ENCODE measurements around the gene IGSF22. TPM values are rescaled to one million over a fixed set of nuclear protein-coding genes. Genes with fewer than 3 reads are reported as not detected.
"Not testable (repeated sequence)": the region's sequence is repeated elsewhere in the genome, so short reads cannot be mapped to it uniquely, and the experiment has no call there.

Gene IGSF22
- total RNA-seq, 1 experiment from 2014 or later = 0.52 TPM

- ChIA-PET POLR2A (no interaction called here), CTCF (interaction anchor here (1.4 to 1.9 kb wide), 2 partner anchors 45 to 88 kb away, joined by 4 to 6 read pairs; no protein-coding TSS in a partner anchor)
- Mint-ChIP-seq H3K9me3 (no peaks in the 10 kb centered on the region), H3K4me3 (no peak overlapping the region), H3K27me3 (ENCODE audit: low read depth) (no peaks in the 10 kb centered on the region), H3K27ac (no peak overlapping the region), H3K36me3 (no peaks in the 10 kb centered on the region), H3K4me1 (no peaks in the 10 kb centered on the region)
- DNase-seq (ENCODE audit: low spot score) = no peak
- ATAC-seq = no peak
- TF ChIP-seq SOX15 (CRISPR knock-in tag; IDR thresholded peaks at IDR 0.05) (no peak), FOXK1 (CRISPR knock-in tag; IDR thresholded peaks at IDR 0.05) (no peak)
Observed at GRCh38 chr11:18676803-18677202, 49.2 kb downstream of the IGSF22 start.

- DNase-seq (ENCODE audit: low spot score); ATAC-seq; H3K4me3 Mint-ChIP-seq; H3K27ac Mint-ChIP-seq; H3K9me3 Mint-ChIP-seq; POLR2A ChIA-PET; H3K27me3 Mint-ChIP-seq (ENCODE audit: low read depth); H3K36me3 Mint-ChIP-seq: not testable (repeated sequence)
- CTCF ChIA-PET = interaction anchor here (0.6 to 3.0 kb wide), 2 partner anchors 92 to 557 kb away, joined by 4 to 6 read pairs; no protein-coding TSS in a partner anchor
- peaks cover 17% of the 10 kb centered on the region for H3K4me1 Mint-ChIP-seq
Observed at GRCh38 chr11:18672209-18672608, 53.8 kb downstream of the IGSF22 start.

GRCh38 chr11:18671246-18671645 is 54.7 kb downstream of the IGSF22 start:
- DNase-seq (ENCODE audit: low spot score) (no peak), ATAC-seq (no peak)
- peaks cover 17% of the 10 kb centered on the region for H3K4me1 Mint-ChIP-seq
- no peak overlapping the region for H3K4me3 Mint-ChIP-seq
- H3K36me3 Mint-ChIP-seq = no peaks in the 10 kb centered on the region
- TF ChIP-seq ELF4 (CRISPR knock-in tag; IDR thresholded peaks at IDR 0.05; ENCODE audit: low read depth) = no peak
- no peak for TF ChIP-seq NR1H2 (CRISPR knock-in tag; IDR thresholded peaks at IDR 0.05)
- TF ChIP-seq CTCF (IDR thresholded peaks at IDR 0.05) = no peak
- TF ChIP-seq SMAD3 (CRISPR knock-in tag; IDR thresholded peaks at IDR 0.05; ENCODE audit: borderline replicate concordance) = no peak
- no peak for TF ChIP-seq E2F5 (CRISPR knock-in tag; IDR thresholded peaks at IDR 0.05)
- no peak for TF ChIP-seq USF1 (CRISPR knock-in tag; IDR thresholded peaks at IDR 0.05)
- no peak for TF ChIP-seq NFYB (CRISPR knock-in tag; conservative IDR thresholded peaks at IDR 0.05; ENCODE audit: low read depth)
- no peak for TF ChIP-seq ZNF671 (CRISPR knock-in tag; IDR thresholded peaks at IDR 0.05)
- no peaks in the 10 kb centered on the region for H3K9me3 Mint-ChIP-seq
- POLR2A ChIA-PET = no interaction called here
- no peak overlapping the region for H3K27ac Mint-ChIP-seq
- CTCF ChIA-PET = interaction anchor here (3.0 kb wide), 1 partner anchor 93 kb away, joined by 6 read pairs; no protein-coding TSS in a partner anchor
- H3K27me3 Mint-ChIP-seq (ENCODE audit: low read depth) = no peaks in the 10 kb centered on the region; the same call in 1 of the 2 replicates

- TF ChIP-seq IRF1 (CRISPR knock-in tag; IDR thresholded peaks at IDR 0.05) = no peak
- TF ChIP-seq HMGA2 (CRISPR knock-in tag; IDR thresholded peaks at IDR 0.05) = no peak
- TF ChIP-seq MLX (CRISPR knock-in tag; IDR thresholded peaks at IDR 0.05) = no peak
- ChIA-PET POLR2A (no interaction called here), CTCF (interaction anchor here (0.7 to 3.4 kb wide), 3 partner anchors 18 to 58 kb away, joined by 3 to 9 read pairs (median 7); no protein-coding TSS in a partner anchor)
- DNase-seq (ENCODE audit: low spot score) (no peak), ATAC-seq (peak; percentile 28; the same call in 1 of the 2 replicates)
- peaks cover 4% of the 10 kb centered on the region; the same call in 1 of the 2 replicates for H3K27me3 Mint-ChIP-seq (ENCODE audit: low read depth)
- no peaks in the 10 kb centered on the region for H3K36me3 Mint-ChIP-seq
- H3K4me3 Mint-ChIP-seq = no peak overlapping the region
- no peak overlapping the region for H3K27ac Mint-ChIP-seq
- H3K4me1 Mint-ChIP-seq = peaks cover 17% of the 10 kb centered on the region
- H3K9me3 Mint-ChIP-seq = no peaks in the 10 kb centered on the region
Observed at GRCh38 chr11:18669711-18670110, 56.3 kb downstream of the IGSF22 start.
